Measurements from ENCODE around the gene CXorf49. TPM values are rescaled to one million over a fixed set of nuclear protein-coding genes. Genes with fewer than 3 reads are reported as not detected.
"Not testable (repeated sequence)": the region's sequence is repeated elsewhere in the genome, so short reads cannot be mapped to it uniquely, and the experiment has no call there.

CXorf49 gene
- total RNA-seq (2.2 TPM), polyA plus RNA-seq (0.52 TPM)
- long read RNA-seq, donor 1: 0 reads
- long read RNA-seq, donor 2, partial matches to known transcripts: 0 of 2 reads
- long read RNA-seq, donor 2, other reads (novel, unspliced or antisense): 0 of 2 reads
- long read RNA-seq, donor 3, partial matches to known transcripts: 0 of 3 reads
- long read RNA-seq, donor 3, other reads (novel, unspliced or antisense): 0 of 3 reads
- long read RNA-seq, donor 4: 0 reads
- long read RNA-seq, donor 5, partial matches to known transcripts: 0 of 2 reads
- long read RNA-seq, donor 5, other reads (novel, unspliced or antisense): 0 of 2 reads
- long read RNA-seq, donor 6, partial matches to known transcripts: 0 of 2 reads
- long read RNA-seq, donor 6, other reads (novel, unspliced or antisense): 0 of 2 reads
- long read RNA-seq, donor 7, partial matches to known transcripts: 0 of 3 reads
- long read RNA-seq, donor 7, other reads (novel, unspliced or antisense): 0 of 3 reads
- long read RNA-seq, donor 8, partial matches to known transcripts: 0 of 1 reads
- long read RNA-seq, donor 8, other reads (novel, unspliced or antisense): 0 of 1 reads
- long read RNA-seq, donor 9, partial matches to known transcripts: 0 of 2 reads
- long read RNA-seq, donor 9, other reads (novel, unspliced or antisense): 0 of 2 reads
- long read RNA-seq, donor 10, partial matches to known transcripts: 0 of 1 reads
- long read RNA-seq, donor 10, other reads (novel, unspliced or antisense): 0 of 1 reads

DNA sequence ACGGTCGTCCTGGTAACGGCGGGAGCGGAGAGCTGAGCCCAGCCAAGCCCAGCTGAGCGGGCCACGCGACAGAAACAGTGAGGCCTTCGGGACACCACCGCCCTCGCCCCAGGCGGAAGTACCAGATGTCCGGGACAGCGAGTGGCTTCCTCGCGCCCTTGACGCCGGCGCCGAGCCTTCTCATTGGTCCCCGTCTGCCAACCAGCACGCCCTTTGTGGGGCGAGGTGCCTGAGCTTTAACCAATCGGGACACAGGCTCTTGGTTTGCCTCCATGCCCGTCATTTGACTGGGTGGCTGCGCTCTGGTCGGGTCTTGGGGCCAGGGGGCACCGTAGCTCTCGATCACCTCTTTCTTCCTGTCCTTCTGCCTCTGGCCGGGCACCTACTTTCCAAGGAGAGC, at the start of gene CXorf49:
Gene CXorf49, minus strand, starts transcription at position 101 of the 400 bp plus-strand sequence. CDS start 134 bp downstream, outside the sequence.
- not testable (repeated sequence) for H3K27me3 ChIP-seq (ENCODE audit: control insufficient read depth in 2 of 2, insufficient read depth in 1 of 2, low read length in 1 of 2); H3K4me3 ChIP-seq (ENCODE audit: low read length in 2 of 2); H3K27ac ChIP-seq (ENCODE audit: low read depth in 1 of 2, low read length in 1 of 2); H3K36me3 ChIP-seq (ENCODE audit: control insufficient read depth in 2 of 2, insufficient read depth in 2 of 2, low read length in 1 of 2); DNase-seq (ENCODE audit: low read depth in 6 of 9, low spot score in 9 of 9); H3K9me3 ChIP-seq (ENCODE audit: control insufficient read depth in 2 of 2, insufficient read depth in 1 of 2, low read length in 1 of 2); H3K4me1 ChIP-seq (ENCODE audit: control insufficient read depth in 2 of 2, insufficient read depth in 2 of 2, low read length in 2 of 2)
- WGBS: no CpG with 5 or more reads among the region's 30 CpGs

- not testable (repeated sequence) for H3K36me3 ChIP-seq (ENCODE audit: control insufficient read depth in 2 of 2, insufficient read depth in 2 of 2, low read length in 1 of 2); H3K27ac ChIP-seq (ENCODE audit: low read depth in 1 of 2, low read length in 1 of 2); DNase-seq (ENCODE audit: low read depth in 6 of 9, low spot score in 9 of 9); H3K27me3 ChIP-seq (ENCODE audit: control insufficient read depth in 2 of 2, insufficient read depth in 1 of 2, low read length in 1 of 2); H3K4me3 ChIP-seq (ENCODE audit: low read length in 2 of 2); H3K9me3 ChIP-seq (ENCODE audit: control insufficient read depth in 2 of 2, insufficient read depth in 1 of 2, low read length in 1 of 2); H3K4me1 ChIP-seq (ENCODE audit: control insufficient read depth in 2 of 2, insufficient read depth in 2 of 2, low read length in 2 of 2)
- no CpG with 5 or more reads among the region's 14 CpGs for WGBS
Observed at GRCh38 chrX:71767134-71767533, 49.0 kb upstream of the CXorf49 start.

DNA sequence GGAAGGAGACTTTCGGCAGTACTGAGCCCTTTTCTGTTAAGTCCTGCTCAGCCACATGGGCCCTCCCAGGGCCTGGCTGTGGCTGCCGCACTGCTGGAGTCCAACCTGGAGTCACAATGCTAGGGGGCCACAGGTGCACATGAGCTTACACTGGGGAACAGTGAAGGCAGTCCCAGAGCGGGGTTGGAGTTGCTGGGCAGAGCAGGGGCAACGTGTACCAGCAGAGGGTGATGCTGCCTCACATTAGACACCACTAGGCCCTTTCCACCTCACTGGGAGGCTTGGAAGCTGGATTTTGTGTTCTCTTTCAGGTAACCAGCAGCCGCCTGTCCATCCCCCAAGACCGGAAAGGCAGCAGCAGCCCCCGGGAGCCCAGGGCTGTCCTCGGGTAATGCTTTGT, 47.5 kb upstream of the CXorf49 start:
- DNase-seq (ENCODE audit: low read depth in 6 of 9, low spot score in 9 of 9); H3K27ac ChIP-seq (ENCODE audit: low read depth in 1 of 2, low read length in 1 of 2); H3K4me3 ChIP-seq (ENCODE audit: low read length in 2 of 2); H3K27me3 ChIP-seq (ENCODE audit: control insufficient read depth in 2 of 2, insufficient read depth in 1 of 2, low read length in 1 of 2); H3K9me3 ChIP-seq (ENCODE audit: control insufficient read depth in 2 of 2, insufficient read depth in 1 of 2, low read length in 1 of 2); H3K36me3 ChIP-seq (ENCODE audit: control insufficient read depth in 2 of 2, insufficient read depth in 2 of 2, low read length in 1 of 2); H3K4me1 ChIP-seq (ENCODE audit: control insufficient read depth in 2 of 2, insufficient read depth in 2 of 2, low read length in 2 of 2): not testable (repeated sequence)
- WGBS: no CpG with 5 or more reads among the region's 8 CpGs

GRCh38 chrX:71764832-71765231, 46.7 kb upstream of the CXorf49 start:
- H3K27ac ChIP-seq (ENCODE audit: low read depth in 1 of 2, low read length in 1 of 2); H3K4me3 ChIP-seq (ENCODE audit: low read length in 2 of 2); H3K36me3 ChIP-seq (ENCODE audit: control insufficient read depth in 2 of 2, insufficient read depth in 2 of 2, low read length in 1 of 2); H3K4me1 ChIP-seq (ENCODE audit: control insufficient read depth in 2 of 2, insufficient read depth in 2 of 2, low read length in 2 of 2); H3K9me3 ChIP-seq (ENCODE audit: control insufficient read depth in 2 of 2, insufficient read depth in 1 of 2, low read length in 1 of 2); DNase-seq (ENCODE audit: low read depth in 6 of 9, low spot score in 9 of 9); H3K27me3 ChIP-seq (ENCODE audit: control insufficient read depth in 2 of 2, insufficient read depth in 1 of 2, low read length in 1 of 2): not testable (repeated sequence)
- WGBS: no CpG with 5 or more reads among the region's 11 CpGs

GRCh38 chrX:71763049-71763448, 45.0 kb upstream of the CXorf49 start, which contains the start of gene CXorf49B:
Gene CXorf49B (plus strand): TSS chrX:71763349. CDS start chrX:71763424, 75 bp downstream.
- H3K27ac ChIP-seq (ENCODE audit: low read depth in 1 of 2, low read length in 1 of 2); H3K4me1 ChIP-seq (ENCODE audit: control insufficient read depth in 2 of 2, insufficient read depth in 2 of 2, low read length in 2 of 2); DNase-seq (ENCODE audit: low read depth in 6 of 9, low spot score in 9 of 9); H3K9me3 ChIP-seq (ENCODE audit: control insufficient read depth in 2 of 2, insufficient read depth in 1 of 2, low read length in 1 of 2); H3K4me3 ChIP-seq (ENCODE audit: low read length in 2 of 2); H3K36me3 ChIP-seq (ENCODE audit: control insufficient read depth in 2 of 2, insufficient read depth in 2 of 2, low read length in 1 of 2); H3K27me3 ChIP-seq (ENCODE audit: control insufficient read depth in 2 of 2, insufficient read depth in 1 of 2, low read length in 1 of 2): not testable (repeated sequence)
- WGBS: no CpG with 5 or more reads among the region's 34 CpGs

- H3K4me1 ChIP-seq (ENCODE audit: control insufficient read depth in 2 of 2, insufficient read depth in 2 of 2, low read length in 2 of 2); H3K27ac ChIP-seq (ENCODE audit: low read depth in 1 of 2, low read length in 1 of 2); DNase-seq (ENCODE audit: low read depth in 6 of 9, low spot score in 9 of 9); H3K36me3 ChIP-seq (ENCODE audit: control insufficient read depth in 2 of 2, insufficient read depth in 2 of 2, low read length in 1 of 2); H3K4me3 ChIP-seq (ENCODE audit: low read length in 2 of 2); H3K9me3 ChIP-seq (ENCODE audit: control insufficient read depth in 2 of 2, insufficient read depth in 1 of 2, low read length in 1 of 2); H3K27me3 ChIP-seq (ENCODE audit: control insufficient read depth in 2 of 2, insufficient read depth in 1 of 2, low read length in 1 of 2): not testable (repeated sequence)
- WGBS: no CpG with 5 or more reads among the region's 20 CpGs
Observed at GRCh38 chrX:71760688-71761281, 42.7 kb upstream of the CXorf49 start.

DNA sequence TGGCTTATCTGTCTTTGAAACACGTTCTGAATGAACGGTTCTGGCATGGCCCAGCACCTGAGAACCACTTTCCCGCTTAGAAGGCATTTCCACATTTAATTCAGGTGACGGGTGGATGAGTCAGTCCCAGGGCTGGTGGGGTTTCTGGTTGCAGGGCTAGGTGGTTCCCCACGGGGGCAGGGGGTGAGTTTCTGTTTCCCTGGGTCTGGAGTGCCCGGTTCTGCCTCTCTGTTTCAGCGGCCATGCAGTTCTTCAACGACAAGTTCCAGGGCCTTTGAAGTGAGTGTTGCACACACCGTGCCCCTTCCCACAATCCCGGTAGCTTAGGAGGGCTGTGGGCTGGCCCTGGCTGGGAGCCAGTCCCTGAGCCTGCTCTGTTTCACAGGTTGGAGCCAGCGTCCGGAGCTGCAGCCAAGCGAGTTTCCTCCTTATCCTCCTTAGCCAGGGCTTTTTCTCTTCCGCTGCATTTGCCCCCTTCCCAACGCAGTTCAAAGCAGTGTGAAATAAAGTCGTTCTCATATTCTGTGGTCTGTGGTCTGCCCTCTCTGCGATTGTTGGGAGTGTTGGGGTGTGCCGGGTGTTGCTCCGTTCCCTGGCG, 2.3 kb upstream of the CXorf49 start:
- not testable (repeated sequence) for H3K4me3 ChIP-seq (ENCODE audit: low read length in 2 of 2); H3K27me3 ChIP-seq (ENCODE audit: control insufficient read depth in 2 of 2, insufficient read depth in 1 of 2, low read length in 1 of 2); H3K36me3 ChIP-seq (ENCODE audit: control insufficient read depth in 2 of 2, insufficient read depth in 2 of 2, low read length in 1 of 2); DNase-seq (ENCODE audit: low read depth in 6 of 9, low spot score in 9 of 9); H3K4me1 ChIP-seq (ENCODE audit: control insufficient read depth in 2 of 2, insufficient read depth in 2 of 2, low read length in 2 of 2); H3K27ac ChIP-seq (ENCODE audit: low read depth in 1 of 2, low read length in 1 of 2); H3K9me3 ChIP-seq (ENCODE audit: control insufficient read depth in 2 of 2, insufficient read depth in 1 of 2, low read length in 1 of 2)
- whole genome bisulfite sequencing: no CpG with 5 or more reads among the region's 20 CpGs

- not testable (repeated sequence) for H3K27ac ChIP-seq (ENCODE audit: low read depth in 1 of 2, low read length in 1 of 2); H3K27me3 ChIP-seq (ENCODE audit: control insufficient read depth in 2 of 2, insufficient read depth in 1 of 2, low read length in 1 of 2); H3K36me3 ChIP-seq (ENCODE audit: control insufficient read depth in 2 of 2, insufficient read depth in 2 of 2, low read length in 1 of 2); H3K4me3 ChIP-seq (ENCODE audit: low read length in 2 of 2); DNase-seq (ENCODE audit: low read depth in 6 of 9, low spot score in 9 of 9); H3K9me3 ChIP-seq (ENCODE audit: control insufficient read depth in 2 of 2, insufficient read depth in 1 of 2, low read length in 1 of 2); H3K4me1 ChIP-seq (ENCODE audit: control insufficient read depth in 2 of 2, insufficient read depth in 2 of 2, low read length in 2 of 2)
- WGBS: 93% methylated on average over 9 of the region's 30 CpGs
Observed at GRCh38 chrX:71719195-71719594, 1.1 kb upstream of the CXorf49 start.

- not testable (repeated sequence) for DNase-seq (ENCODE audit: low read depth in 6 of 9, low spot score in 9 of 9); H3K4me3 ChIP-seq (ENCODE audit: low read length in 2 of 2); H3K4me1 ChIP-seq (ENCODE audit: control insufficient read depth in 2 of 2, insufficient read depth in 2 of 2, low read length in 2 of 2); H3K27me3 ChIP-seq (ENCODE audit: control insufficient read depth in 2 of 2, insufficient read depth in 1 of 2, low read length in 1 of 2); H3K27ac ChIP-seq (ENCODE audit: low read depth in 1 of 2, low read length in 1 of 2); H3K9me3 ChIP-seq (ENCODE audit: control insufficient read depth in 2 of 2, insufficient read depth in 1 of 2, low read length in 1 of 2); H3K36me3 ChIP-seq (ENCODE audit: control insufficient read depth in 2 of 2, insufficient read depth in 2 of 2, low read length in 1 of 2)
- no CpG with 5 or more reads among the region's 12 CpGs for WGBS
Observed at GRCh38 chrX:71716323-71716722, 1.8 kb downstream of the CXorf49 start.

All from thymus (tissue), 14 donors.